GM18526 (cell line): Measurements from ENCODE around the gene PRKN.

Experiments used
- POLR2A ChIP-seq: IDR thresholded peaks from 3 replicates; pipeline ENCODE4 v1.6.1; 2011; ENCODE audit not compliant: insufficient read length; ENCODE audit errors: extremely low read depth

The PRKN gene

GRCh38 chr6:161792851-161793493, 934.6 kb downstream of the PRKN start:
- no peak for TF ChIP-seq POLR2A

DNA sequence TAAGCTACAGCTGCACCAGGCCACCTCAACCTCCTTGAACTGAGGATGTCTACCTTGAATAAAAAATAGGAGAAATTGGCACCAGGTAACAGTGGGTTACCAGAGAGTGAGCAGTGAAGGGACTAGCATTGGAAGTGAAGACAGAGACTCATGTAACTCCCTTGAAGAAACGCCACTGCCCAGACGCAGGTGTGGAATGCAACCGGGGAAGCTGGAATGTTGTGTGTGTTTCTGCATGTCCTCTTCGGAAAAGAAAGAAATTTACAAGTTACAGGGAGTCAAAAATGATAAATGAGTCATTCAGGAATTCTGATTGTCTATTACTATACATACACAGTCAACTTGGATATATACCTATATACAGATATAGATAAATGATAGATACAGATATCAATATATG, 939.0 kb downstream of the PRKN start:
- no peak for TF ChIP-seq POLR2A

GRCh38 chr6:161772176-161772575, 955.4 kb downstream of the PRKN start:
- TF ChIP-seq POLR2A, result no peak

- TF ChIP-seq POLR2A, result no peak
Measured at GRCh38 chr6:161761966-161762365, 965.6 kb downstream of the PRKN start.

DNA sequence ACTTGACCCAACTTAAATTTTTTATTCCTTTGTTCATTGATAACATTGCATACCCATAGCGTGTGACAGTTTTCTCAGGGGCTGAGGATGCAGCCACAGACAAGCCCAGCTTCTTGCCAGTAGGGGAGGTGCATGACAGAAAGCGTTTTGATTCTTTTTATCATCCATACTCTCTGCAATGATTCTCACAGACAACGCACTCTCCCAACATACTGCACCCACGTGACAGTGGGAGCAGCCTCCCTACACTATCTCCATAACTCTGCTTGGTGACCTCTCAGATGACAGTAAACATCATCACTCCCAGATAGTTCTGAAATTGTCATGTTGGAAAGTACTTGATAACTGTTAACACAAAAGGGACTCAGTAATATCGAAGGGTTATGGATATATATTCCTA, 972.5 kb downstream of the PRKN start:
- TF ChIP-seq POLR2A, result no peak

DNA sequence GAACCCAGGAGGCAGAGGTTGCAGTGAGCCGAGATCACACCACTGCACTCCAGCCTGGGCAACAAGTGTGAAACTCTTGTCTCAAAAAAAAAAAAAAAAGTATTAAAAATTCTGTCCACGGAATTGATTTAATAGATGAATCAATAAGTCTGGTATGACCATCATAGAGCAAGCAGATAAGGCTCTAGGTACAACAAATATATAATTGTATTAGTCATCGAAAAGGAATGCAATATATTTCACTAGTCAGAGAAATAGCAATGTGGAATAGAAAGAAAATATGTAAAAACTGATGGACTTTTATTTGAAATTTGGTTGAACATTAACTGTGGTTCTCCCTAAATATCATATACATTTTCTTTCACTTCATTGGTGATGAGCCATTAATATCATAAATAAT, 976.9 kb downstream of the PRKN start:
- TF ChIP-seq POLR2A, result no peak

- no peak for TF ChIP-seq POLR2A
Measured at GRCh38 chr6:161749576-161749975, 978.0 kb downstream of the PRKN start.

DNA sequence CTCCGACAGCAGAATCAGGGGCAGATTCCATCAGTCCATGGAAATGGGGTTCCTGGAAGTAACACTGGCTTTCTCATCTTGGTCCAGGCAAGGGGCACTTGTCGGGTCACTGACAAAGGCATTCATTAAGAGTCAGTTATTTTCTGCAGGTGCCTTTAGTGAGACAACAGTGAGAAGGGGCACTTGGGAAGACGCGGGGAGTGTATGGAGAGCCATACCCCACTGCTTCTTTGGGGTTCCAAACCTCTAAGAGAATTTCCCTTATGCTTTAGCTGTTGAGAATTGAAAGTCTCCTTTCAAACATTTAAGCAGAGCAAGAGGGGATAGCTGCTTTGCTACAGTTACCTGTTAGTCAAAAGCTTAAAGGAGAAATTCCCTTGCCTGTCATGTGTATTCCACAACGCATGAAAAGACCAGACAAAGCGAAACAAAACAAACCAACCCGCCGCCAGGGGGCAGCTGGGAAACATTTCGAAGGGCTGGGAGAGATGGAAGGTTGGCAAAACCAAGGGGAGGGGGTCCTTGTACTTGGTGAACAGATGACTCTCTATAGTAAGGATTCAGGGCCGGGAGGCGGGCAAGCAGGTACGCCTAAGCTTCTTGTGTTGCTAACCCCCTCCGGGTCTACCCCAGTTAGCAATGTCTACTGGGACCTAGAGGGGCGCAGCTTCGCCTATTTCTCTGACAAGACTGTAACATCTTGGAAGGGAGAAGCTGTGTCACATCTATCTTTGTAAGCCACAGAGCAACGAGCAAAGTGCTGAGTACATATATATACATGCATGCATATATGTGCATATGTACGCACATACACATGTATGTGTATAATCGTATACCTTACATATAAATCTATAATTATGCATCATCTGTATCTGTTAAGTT, 978.8 kb downstream of the PRKN start:
- no peak for TF ChIP-seq POLR2A

GRCh38 chr6:161747506-161747905, 980.1 kb downstream of the PRKN start:
- TF ChIP-seq POLR2A, result no peak

GRCh38 chr6:161745594-161746141, 981.9 kb downstream of the PRKN start:
- no peak for TF ChIP-seq POLR2A

- TF ChIP-seq POLR2A, result no peak
Measured at GRCh38 chr6:161745128-161745527, 982.4 kb downstream of the PRKN start.

- TF ChIP-seq POLR2A, result no peak
Measured at GRCh38 chr6:161744211-161745067, 983.1 kb downstream of the PRKN start.

DNA sequence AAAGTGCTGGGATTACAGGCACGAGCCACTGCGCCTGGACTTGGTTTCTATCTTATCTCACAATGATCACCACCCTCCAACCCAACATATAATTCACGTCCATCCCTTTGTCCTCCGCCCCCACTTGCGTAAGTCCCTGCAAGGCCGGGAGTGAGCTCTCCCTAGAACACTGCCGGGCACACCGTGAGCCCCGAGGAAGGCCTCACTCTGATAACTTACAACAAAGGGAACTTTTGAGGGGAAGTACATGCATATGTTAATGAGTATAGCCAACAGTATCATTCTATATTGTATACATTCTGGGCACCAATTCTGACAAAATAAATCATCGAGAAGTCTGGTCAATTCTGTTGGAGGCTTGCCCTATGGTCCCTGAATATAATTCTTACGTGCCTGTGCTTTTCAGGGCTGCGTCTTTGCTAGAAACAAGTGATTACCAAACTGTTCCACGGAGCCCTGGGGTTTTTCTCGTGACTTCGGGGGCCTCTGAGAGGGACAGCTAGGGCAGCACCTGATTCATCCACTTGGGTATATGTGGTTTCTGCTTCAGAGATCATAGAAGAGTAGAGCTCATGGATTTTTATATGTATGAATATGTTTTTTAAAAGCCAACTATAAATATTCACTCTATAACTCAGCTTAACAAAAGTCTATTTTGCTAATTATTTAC, 983.9 kb downstream of the PRKN start:
- no peak for TF ChIP-seq POLR2A

GRCh38 chr6:161740486-161740885, 987.1 kb downstream of the PRKN start:
- no peak for TF ChIP-seq POLR2A
